Neural progenitor cell (in vitro differentiated cells): Measurements from ENCODE around the gene ZC2HC1C. TPM values are rescaled to one million over a fixed set of nuclear protein-coding genes. Genes with fewer than 3 reads are reported as not detected.

Experiments
- DNase-seq: peaks from one replicate; pipeline ENCODE4 v3.0.0-alpha.2; 2016; ENCODE audit warnings: low spot score
- H2AFZ ChIP-seq: fragments of 200-600 bp; sonication (generic); replicated peaks from 2 replicates; pipeline ENCODE4 v1.6.1; 2016; ENCODE audit warnings: antibody characterized with exemption
- H3F3A ChIP-seq: fragments of 200-600 bp; sonication (generic); 2 replicates; pipeline ENCODE4 v1.6.1; 2016; ENCODE audit warnings: antibody characterized with exemption, low read depth
- H3K27ac ChIP-seq: fragments of 200-600 bp; sonication (generic); 2 replicates; pipeline ENCODE4 v1.5.1; 2016; ENCODE audit warnings: mild to moderate bottlenecking
- H3K27me3 ChIP-seq: fragments of 200-600 bp; sonication (generic); 2 replicates; pipeline ENCODE4 v1.6.1; 2016; ENCODE audit warnings: mild to moderate bottlenecking, moderate library complexity
- H3K36me3 ChIP-seq: fragments of 200-600 bp; sonication (generic); 2 replicates; pipeline ENCODE4 v1.5.1; 2016
- H3K4me1 ChIP-seq: fragments of 200-600 bp; sonication (generic); 2 replicates; pipeline ENCODE4 v1.6.1; 2016; ENCODE audit warnings: mixed run types
- H3K4me2 ChIP-seq: fragments of 200-600 bp; sonication (generic); 2 replicates; pipeline ENCODE4 v1.6.1; 2016
- H3K4me3 ChIP-seq: fragments of 200-600 bp; sonication (generic); 2 replicates; pipeline ENCODE4 v1.5.1; 2016
- H3K79me2 ChIP-seq: fragments of 200-600 bp; sonication (generic); 2 replicates; pipeline ENCODE4 v1.6.1; 2016; ENCODE audit warnings: low read depth
- H3K9ac ChIP-seq: fragments of 200-600 bp; sonication (generic); 2 replicates; pipeline ENCODE4 v1.6.1; 2016
- H3K9me3 ChIP-seq: fragments of 200-600 bp; sonication (generic); 2 replicates; pipeline ENCODE4 v1.5.1; 2016; ENCODE audit warnings: low read depth
- H4K20me1 ChIP-seq: fragments of 200-600 bp; sonication (generic); 2 replicates; pipeline ENCODE4 v1.6.1; 2016; ENCODE audit warnings: low read depth
- H3K27ac Mint-ChIP-seq: 3 replicates; pipeline ENCODE4 v1.8.0; 2021; ENCODE audit warnings: mixed read lengths
- H3K27me3 Mint-ChIP-seq: 2 replicates; pipeline ENCODE4 v1.8.0; 2022; ENCODE audit warnings: low read depth, mild to moderate bottlenecking, inconsistent platforms, moderate library complexity, mixed read lengths; ENCODE audit not compliant: insufficient read depth
- H3K36me3 Mint-ChIP-seq: 3 replicates; pipeline ENCODE4 v1.8.0; 2021; ENCODE audit warnings: mixed read lengths
- H3K4me1 Mint-ChIP-seq: 3 replicates; pipeline ENCODE4 v1.8.0; 2021; ENCODE audit warnings: mixed read lengths
- H3K4me3 Mint-ChIP-seq: 3 replicates; pipeline ENCODE4 v1.8.0; 2021; ENCODE audit warnings: mild to moderate bottlenecking, moderate library complexity, mixed read lengths
- H3K9me3 Mint-ChIP-seq: 3 replicates; pipeline ENCODE4 v1.8.0; 2020; ENCODE audit warnings: mixed read lengths
- CTCF ChIP-seq: fragments of 200-600 bp; sonication (generic); IDR thresholded peaks from 2 replicates; pipeline ENCODE4 v1.5.1; 2017; ENCODE audit warnings: antibody characterized with exemption, mild to moderate bottlenecking
- EZH2 ChIP-seq: fragments of 200-600 bp; sonication (generic); IDR thresholded peaks from 2 replicates; pipeline ENCODE4 v1.6.1; 2017; ENCODE audit warnings: antibody characterized with exemption, mild to moderate bottlenecking, moderate library complexity
- EZH2phosphoT487 ChIP-seq: fragments of 200-600 bp; sonication (generic); IDR thresholded peaks from 2 replicates; pipeline ENCODE4 v1.6.1; 2017; ENCODE audit warnings: antibody characterized with exemption
- total RNA-seq: library from RNA; depleted of rRNA; stranded (reverse); fragments of >200 nt; gene quantifications from 2 replicates; pipeline ENCODE4 v1.2.3, GENCODE V29; 2015; ENCODE audit warnings: low replicate concordance

ZC2HC1C gene
- total RNA-seq, 1 donor from 2014 or later = 0.94 TPM

GRCh38 chr14:75088153-75088552, 18.7 kb downstream of the ZC2HC1C start:
- H2AFZ ChIP-seq = peak overlapping the region; percentile 11
- H3K27me3 ChIP-seq = no peaks in the 10 kb centered on the region
- H3K4me3 ChIP-seq = no peak overlapping the region
- H3K79me2 ChIP-seq = no peaks in the 10 kb centered on the region
- H3F3A ChIP-seq = peaks cover 21% of the 10 kb centered on the region
- peak; percentile 6 for DNase-seq
- H3K36me3 ChIP-seq = no peaks in the 10 kb centered on the region
- Mint-ChIP-seq H3K4me1 (no peaks in the 10 kb centered on the region), H3K27ac (no peak overlapping the region), H3K36me3 (peaks cover 20% of the 10 kb centered on the region), H3K9me3 (no peaks in the 10 kb centered on the region), H3K4me3 (no peak overlapping the region), H3K27me3 (peaks cover 2% of the 10 kb centered on the region)
- H3K9me3 ChIP-seq = no peaks in the 10 kb centered on the region
- no peaks in the 10 kb centered on the region for H4K20me1 ChIP-seq
- no peak overlapping the region for H3K4me2 ChIP-seq
- H3K4me1 ChIP-seq = peaks cover 21% of the 10 kb centered on the region
- no peak overlapping the region for H3K9ac ChIP-seq
- TF ChIP-seq CTCF = no peak
- TF ChIP-seq EZH2phosphoT487 = no peak
- TF ChIP-seq EZH2 = no peak
- H3K27ac ChIP-seq = no peak overlapping the region

- Mint-ChIP-seq H3K27me3 (peaks cover 2% of the 10 kb centered on the region), H3K27ac (no peak overlapping the region), H3K36me3 (peaks cover 21% of the 10 kb centered on the region), H3K4me1 (no peaks in the 10 kb centered on the region), H3K4me3 (no peak overlapping the region), H3K9me3 (no peaks in the 10 kb centered on the region)
- Histone ChIP-seq H3K9me3 (no peaks in the 10 kb centered on the region), H3K4me2 (no peak overlapping the region), H3F3A (peaks cover 27% of the 10 kb centered on the region), H4K20me1 (no peaks in the 10 kb centered on the region), H3K36me3 (no peaks in the 10 kb centered on the region), H3K27ac (no peak overlapping the region), H3K9ac (no peak overlapping the region), H2AFZ (peak overlapping the region; percentile 11), H3K79me2 (no peaks in the 10 kb centered on the region), H3K27me3 (no peaks in the 10 kb centered on the region), H3K4me1 (peaks cover 21% of the 10 kb centered on the region), H3K4me3 (no peak overlapping the region)
- TF ChIP-seq CTCF (peak; percentile 86), EZH2 (no peak)
- DNase-seq = peak; percentile 87
Measured at GRCh38 chr14:75088566-75089373, 19.3 kb downstream of the ZC2HC1C start.

- no peaks in the 10 kb centered on the region for H3K36me3 ChIP-seq
- H2AFZ ChIP-seq = no peak overlapping the region
- Mint-ChIP-seq H3K4me1 (no peaks in the 10 kb centered on the region), H3K4me3 (no peak overlapping the region), H3K9me3 (no peaks in the 10 kb centered on the region), H3K27me3 (no peaks in the 10 kb centered on the region), H3K27ac (no peak overlapping the region), H3K36me3 (peaks cover 28% of the 10 kb centered on the region)
- H3K79me2 ChIP-seq = no peaks in the 10 kb centered on the region
- peaks cover 21% of the 10 kb centered on the region for H3K4me1 ChIP-seq
- DNase-seq = no peak
- H3K27me3 ChIP-seq = no peaks in the 10 kb centered on the region
- TF ChIP-seq CTCF (no peak), EZH2 (no peak), EZH2phosphoT487 (no peak)
- H3F3A ChIP-seq = peaks cover 28% of the 10 kb centered on the region
- no peaks in the 10 kb centered on the region for H4K20me1 ChIP-seq
- no peak overlapping the region for H3K4me3 ChIP-seq
- no peaks in the 10 kb centered on the region for H3K9me3 ChIP-seq
- H3K9ac ChIP-seq = no peak overlapping the region
- no peak overlapping the region for H3K27ac ChIP-seq
- no peak overlapping the region for H3K4me2 ChIP-seq
Measured at GRCh38 chr14:75090353-75090752, 20.9 kb downstream of the ZC2HC1C start.
